CD1c-positive myeloid dendritic cell (primary cell): ENCODE results near the gene CCR5AS.

Source experiments
- DNase-seq: peaks from one replicate; pipeline ENCODE4 v3.0.0-alpha.2; 2016; ENCODE audit errors: extremely low spot score

CCR5AS gene

DNA sequence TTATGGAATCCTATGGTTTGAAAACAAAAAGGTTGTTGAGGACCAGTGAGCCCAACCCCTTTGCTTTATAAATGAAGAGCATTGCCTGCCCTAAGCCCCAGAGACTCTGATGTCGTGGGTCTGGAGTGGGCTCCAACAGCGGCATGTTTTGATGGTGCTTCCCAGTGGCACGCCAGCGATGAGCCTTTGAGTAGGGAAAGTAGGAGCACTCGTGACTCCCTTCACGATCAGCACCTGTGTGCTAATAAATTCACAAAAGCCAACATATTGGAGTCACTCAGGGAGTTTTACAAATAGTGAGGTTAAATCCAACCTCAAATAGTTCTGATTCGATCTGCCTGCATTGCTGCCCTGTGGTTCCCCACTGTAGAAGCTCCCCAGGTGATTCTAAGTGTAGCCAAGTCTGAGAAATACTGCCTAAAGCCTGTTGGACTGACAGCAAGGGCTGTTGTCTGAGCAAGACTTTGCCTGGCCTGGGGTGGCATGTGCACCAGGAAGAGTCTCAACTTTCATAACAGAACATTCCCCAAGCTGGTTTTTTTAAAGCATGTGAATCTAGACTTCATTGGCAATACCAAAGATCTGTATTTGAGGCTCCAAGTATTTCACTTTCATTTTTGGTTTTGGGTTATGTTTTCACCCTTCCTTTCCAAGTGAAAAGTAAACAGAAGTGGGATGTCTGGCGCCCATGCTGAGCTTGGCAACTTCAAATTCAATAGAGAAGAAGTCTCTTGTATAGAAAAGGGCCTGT lies 26.2 kb downstream of the CCR5AS start:
- peak; percentile 25 for DNase-seq

DNA sequence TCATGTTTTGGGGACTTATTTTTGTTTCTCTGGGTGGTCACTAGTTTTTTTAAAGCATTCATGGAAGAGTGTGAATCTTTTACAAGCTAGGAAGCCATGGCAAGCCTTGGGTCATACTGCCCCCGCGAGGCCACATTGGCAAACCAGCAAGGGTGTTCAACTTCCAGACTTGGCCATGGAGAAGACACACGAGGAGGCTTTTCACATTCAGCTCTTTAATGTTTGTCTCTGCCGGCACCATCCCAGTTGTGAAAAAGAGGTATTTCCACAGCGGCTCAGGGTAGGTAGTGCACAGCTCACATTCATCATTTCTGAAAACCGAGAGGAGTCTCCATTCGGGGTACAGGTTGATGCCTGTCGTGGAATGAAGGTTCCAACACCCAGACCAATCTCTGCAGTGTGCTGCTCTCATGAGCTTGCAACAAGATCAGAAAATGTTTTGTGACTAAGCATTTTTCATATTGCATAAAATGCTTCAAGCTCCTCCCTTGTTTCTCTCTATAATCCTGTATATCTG lies 28.4 kb downstream of the CCR5AS start:
- DNase-seq = peak; percentile 74

- no peak for DNase-seq
Measured at GRCh38 chr3:46375814-46376213, 31.1 kb downstream of the CCR5AS start.

- DNase-seq = no peak
Measured at GRCh38 chr3:46375218-46375617, 31.6 kb downstream of the CCR5AS start.

- no peak for DNase-seq
Measured at GRCh38 chr3:46374755-46375154, 32.1 kb downstream of the CCR5AS start.

DNA sequence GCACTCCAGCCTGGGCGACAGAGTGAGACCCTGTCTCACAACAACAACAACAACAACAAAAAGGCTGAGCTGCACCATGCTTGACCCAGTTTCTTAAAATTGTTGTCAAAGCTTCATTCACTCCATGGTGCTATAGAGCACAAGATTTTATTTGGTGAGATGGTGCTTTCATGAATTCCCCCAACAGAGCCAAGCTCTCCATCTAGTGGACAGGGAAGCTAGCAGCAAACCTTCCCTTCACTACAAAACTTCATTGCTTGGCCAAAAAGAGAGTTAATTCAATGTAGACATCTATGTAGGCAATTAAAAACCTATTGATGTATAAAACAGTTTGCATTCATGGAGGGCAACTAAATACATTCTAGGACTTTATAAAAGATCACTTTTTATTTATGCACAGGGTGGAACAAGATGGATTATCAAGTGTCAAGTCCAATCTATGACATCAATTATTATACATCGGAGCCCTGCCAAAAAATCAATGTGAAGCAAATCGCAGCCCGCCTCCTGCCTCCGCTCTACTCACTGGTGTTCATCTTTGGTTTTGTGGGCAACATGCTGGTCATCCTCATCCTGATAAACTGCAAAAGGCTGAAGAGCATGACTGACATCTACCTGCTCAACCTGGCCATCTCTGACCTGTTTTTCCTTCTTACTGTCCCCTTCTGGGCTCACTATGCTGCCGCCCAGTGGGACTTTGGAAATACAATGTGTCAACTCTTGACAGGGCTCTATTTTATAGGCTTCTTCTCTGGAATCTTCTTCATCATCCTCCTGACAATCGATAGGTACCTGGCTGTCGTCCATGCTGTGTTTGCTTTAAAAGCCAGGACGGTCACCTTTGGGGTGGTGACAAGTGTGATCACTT lies 34.1 kb downstream of the CCR5AS start:
- DNase-seq = peak; percentile 62

GRCh38 chr3:46371519-46372340 lies 35.1 kb downstream of the CCR5AS start:
- DNase-seq = no peak

DNA sequence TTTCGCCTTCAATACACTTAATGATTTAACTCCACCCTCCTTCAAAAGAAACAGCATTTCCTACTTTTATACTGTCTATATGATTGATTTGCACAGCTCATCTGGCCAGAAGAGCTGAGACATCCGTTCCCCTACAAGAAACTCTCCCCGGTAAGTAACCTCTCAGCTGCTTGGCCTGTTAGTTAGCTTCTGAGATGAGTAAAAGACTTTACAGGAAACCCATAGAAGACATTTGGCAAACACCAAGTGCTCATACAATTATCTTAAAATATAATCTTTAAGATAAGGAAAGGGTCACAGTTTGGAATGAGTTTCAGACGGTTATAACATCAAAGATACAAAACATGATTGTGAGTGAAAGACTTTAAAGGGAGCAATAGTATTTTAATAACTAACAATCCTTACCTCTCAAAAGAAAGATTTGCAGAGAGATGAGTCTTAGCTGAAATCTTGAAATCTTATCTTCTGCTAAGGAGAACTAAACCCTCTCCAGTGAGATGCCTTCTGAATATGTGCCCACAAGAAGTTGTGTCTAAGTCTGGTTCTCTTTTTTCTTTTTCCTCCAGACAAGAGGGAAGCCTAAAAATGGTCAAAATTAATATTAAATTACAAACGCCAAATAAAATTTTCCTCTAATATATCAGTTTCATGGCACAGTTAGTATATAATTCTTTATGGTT lies 35.9 kb downstream of the CCR5AS start, which contains the start of gene CCR5:
TSS of gene CCR5 (plus strand) at position 108 of the 680 bp plus-strand sequence. CDS start 1,957 bp downstream, outside the sequence.
- peak; percentile 42 for DNase-seq

DNA sequence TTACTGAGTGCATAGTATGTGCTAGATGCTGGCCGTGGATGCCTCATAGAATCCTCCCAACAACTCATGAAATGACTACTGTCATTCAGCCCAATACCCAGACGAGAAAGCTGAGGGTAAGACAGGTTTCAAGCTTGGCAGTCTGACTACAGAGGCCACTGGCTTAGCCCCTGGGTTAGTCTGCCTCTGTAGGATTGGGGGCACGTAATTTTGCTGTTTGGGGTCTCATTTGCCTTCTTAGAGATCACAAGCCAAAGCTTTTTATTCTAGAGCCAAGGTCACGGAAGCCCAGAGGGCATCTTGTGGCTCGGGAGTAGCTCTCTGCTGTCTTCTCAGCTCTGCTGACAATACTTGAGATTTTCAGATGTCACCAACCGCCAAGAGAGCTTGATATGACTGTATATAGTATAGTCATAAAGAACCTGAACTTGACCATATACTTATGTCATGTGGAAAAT lies 37.2 kb downstream of the CCR5AS start:
- DNase-seq = peak; percentile 36

DNA sequence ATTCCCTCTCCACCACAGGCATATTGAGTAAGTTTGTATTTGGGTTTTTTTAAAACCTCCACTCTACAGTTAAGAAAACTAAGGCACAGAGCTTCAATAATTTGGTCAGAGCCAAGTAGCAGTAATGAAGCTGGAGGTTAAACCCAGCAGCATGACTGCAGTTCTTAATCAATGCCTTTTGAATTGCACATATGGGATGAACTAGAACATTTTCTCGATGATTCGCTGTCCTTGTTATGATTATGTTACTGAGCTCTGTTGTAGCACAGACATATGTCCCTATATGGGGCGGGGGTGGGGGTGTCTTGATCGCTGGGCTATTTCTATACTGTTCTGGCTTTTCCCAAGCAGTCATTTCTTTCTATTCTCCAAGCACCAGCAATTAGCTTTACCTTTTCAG lies 37.7 kb downstream of the CCR5AS start:
- no peak for DNase-seq

GRCh38 chr3:46368569-46368968 lies 38.3 kb downstream of the CCR5AS start:
- peak; percentile 90 for DNase-seq

DNA sequence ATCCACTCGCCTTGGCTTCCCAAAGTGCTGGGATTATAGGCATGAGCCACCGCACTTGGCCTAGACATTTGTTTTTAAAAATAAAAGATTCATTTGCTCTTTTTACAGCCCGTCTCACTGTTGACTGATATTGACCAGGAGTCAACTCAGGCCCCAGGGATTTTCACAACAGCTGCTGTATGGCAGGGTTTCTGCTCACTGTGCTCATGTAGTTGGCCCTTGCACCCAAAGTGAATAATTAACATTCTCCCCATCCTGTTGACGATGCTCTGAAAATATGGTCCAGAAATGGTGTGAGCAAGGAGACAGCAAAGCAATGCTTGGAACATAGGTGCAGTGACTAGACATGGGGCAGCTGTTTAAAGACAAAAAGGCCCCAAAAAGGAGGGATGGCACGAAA lies 39.1 kb downstream of the CCR5AS start:
- no peak for DNase-seq

- no peak for DNase-seq
Measured at GRCh38 chr3:46365737-46366524, 40.9 kb downstream of the CCR5AS start.

GRCh38 chr3:46365041-46365440 lies 41.8 kb downstream of the CCR5AS start:
- DNase-seq = no peak

- peak; percentile 84 for DNase-seq
Measured at GRCh38 chr3:46361408-46362283, 45.2 kb downstream of the CCR5AS start.

DNA sequence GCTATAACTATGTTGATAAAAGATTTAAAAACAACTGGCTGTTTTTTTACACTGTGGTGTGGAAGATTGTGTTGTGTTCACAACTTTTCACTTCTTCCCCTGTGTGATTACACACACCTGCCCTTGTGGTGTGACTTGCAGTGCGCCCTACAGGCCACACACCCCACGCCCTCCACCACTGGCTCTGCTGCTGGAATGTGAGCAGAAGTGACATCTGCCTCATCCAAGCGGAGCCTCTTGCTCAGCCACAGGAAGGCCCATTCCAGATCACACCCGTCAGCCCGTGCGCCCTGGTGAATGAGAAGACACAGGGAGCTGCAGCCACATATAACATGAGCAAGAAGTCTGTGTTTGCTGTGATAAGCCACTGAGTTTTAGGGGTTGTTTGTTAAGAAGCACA lies 46.0 kb downstream of the CCR5AS start:
- DNase-seq = peak; percentile 64

DNA sequence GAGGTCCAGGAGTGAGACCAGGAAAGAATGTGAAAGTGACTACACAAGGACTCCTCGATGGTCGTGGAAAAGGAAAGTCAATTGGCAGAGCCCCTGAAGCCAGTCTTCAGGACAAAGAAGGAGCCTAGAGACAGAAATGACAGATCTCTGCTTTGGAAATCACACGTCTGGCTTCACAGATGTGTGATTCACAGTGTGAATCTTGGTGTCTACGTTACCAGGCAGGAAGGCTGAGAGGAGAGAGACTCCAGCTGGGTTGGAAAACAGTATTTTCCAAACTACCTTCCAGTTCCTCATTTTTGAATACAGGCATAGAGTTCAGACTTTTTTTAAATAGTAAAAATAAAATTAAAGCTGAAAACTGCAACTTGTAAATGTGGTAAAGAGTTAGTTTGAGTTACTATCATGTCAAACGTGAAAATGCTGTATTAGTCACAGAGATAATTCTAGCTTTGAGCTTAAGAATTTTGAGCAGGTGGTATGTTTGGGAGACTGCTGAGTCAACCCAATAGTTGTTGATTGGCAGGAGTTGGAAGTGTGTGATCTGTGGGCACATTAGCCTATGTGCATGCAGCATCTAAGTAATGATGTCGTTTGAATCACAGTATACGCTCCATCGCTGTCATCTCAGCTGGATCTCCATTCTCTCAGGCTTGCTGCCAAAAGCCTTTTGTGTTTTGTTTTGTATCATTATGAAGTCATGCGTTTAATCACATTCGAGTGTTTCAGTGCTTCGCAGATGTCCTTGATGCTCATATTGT lies 47.0 kb downstream of the CCR5AS start:
- peak; percentile 69 for DNase-seq

DNA sequence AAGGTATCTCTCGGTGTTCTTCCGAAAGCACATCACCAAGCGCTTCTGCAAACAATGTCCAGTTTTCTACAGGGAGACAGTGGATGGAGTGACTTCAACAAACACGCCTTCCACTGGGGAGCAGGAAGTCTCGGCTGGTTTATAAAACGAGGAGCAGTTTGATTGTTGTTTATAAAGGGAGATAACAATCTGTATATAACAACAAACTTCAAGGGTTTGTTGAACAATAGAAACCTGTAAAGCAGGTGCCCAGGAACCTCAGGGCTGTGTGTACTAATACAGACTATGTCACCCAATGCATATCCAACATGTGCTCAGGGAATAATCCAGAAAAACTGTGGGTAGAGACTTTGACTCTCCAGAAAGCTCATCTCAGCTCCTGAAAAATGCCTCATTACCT lies 48.4 kb downstream of the CCR5AS start:
- no peak for DNase-seq
